HG03575 (cell line): Measurements from ENCODE around the gene STXBP5.

Source experiments
- ATAC-seq: cut with Tn5 transposase; IDR thresholded peaks from one replicate; pipeline ENCODE4 v1.9.1; 2021; ENCODE audit not compliant: unreplicated experiment, insufficient number of reproducible peaks, low FRiP score; ENCODE audit errors: extremely low read depth

STXBP5 gene

DNA sequence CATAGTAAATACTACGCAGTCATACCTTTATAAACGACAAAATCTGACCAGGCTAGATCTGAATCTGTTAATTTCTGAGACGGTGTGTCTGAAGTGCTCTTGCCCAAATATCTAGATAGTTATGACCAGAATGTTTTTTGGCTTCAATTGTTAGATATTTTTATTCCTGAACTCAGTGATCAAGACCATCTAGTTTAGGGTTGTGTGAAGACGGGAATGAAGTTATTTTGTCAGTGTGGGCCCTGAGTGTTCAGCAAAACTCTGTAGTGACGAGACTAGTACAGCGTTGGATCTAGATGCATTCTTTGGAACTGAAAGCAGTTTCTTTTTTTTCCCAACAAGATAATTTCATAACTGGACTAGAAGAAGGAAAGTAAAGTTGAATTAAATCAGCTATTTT is 3.1 kb downstream of the STXBP5 start:
- no peak for ATAC-seq

GRCh38 chr6:147207837-147208754 is 3.9 kb downstream of the STXBP5 start:
- no peak for ATAC-seq

DNA sequence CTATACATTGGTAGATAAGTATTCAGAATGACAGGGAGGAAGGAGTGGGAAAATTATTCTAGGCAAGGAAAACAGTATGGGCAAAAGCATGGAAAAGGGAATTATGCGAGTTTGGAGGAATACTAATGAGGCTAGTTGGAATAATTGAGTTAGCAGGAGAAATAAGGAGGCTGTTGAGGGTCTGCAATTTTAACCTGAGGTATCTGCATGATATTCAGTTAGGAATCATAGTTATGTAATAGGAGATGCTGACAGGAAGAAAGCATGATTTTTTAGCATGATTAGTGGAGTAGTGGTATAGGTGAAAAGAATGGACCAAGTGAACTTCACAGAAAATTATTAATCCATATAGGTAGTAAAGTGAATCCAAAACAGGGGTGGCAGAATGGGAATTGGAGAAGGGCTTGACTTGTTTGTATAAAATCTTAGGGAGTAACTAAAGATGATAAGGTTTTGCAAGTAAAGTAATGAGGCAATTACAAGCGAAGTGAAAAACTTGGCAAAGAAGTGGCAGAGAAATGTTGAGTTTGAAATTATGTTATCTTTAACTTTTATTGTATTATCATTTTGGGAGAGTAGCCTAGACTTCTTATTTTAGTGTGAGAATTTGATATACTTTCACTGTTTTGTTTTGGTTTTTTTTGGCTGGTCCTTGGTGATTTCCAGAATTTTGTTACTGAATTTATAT is 5.7 kb downstream of the STXBP5 start:
- ATAC-seq = no peak

DNA sequence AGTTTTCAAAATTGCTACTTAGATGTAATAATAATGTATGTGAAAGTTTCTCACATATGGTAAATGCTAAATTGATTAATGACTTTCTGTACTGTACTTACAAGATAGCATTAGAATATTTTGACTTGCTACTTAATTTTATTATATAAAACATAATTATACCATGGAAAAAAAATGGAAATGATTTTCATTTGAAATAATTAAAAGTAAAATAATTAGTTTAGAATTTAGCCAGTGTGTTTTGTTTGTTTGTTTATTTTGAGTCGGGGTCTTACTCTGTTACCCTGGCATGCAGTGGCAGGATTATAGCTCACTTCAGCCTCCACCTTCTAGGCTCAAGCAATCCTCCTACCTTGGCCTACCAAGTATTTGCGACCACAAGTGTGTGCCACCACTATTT is 7.1 kb downstream of the STXBP5 start:
- ATAC-seq = no peak

- no peak for ATAC-seq
Observed at GRCh38 chr6:147211831-147212230, 7.6 kb downstream of the STXBP5 start.

GRCh38 chr6:147212622-147213021 is 8.4 kb downstream of the STXBP5 start:
- ATAC-seq = no peak

DNA sequence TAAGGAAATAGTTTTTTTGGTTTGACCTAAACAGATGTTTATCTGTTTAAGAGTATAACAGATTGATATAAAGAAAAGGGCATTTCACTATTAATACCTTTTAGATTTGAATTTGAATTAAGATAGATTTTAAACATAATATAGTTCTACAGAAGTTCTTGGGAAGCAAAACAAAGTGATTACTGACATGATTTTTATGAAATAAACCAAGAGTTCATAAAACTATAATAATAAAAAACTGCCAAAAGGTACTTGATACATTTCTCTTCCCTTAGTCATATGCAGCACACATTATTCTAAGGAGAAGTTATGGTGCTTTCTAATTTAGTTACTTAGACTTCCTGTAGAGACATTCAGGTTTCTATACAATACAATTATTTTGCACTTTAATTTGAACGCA is 9.6 kb downstream of the STXBP5 start:
- ATAC-seq = no peak

DNA sequence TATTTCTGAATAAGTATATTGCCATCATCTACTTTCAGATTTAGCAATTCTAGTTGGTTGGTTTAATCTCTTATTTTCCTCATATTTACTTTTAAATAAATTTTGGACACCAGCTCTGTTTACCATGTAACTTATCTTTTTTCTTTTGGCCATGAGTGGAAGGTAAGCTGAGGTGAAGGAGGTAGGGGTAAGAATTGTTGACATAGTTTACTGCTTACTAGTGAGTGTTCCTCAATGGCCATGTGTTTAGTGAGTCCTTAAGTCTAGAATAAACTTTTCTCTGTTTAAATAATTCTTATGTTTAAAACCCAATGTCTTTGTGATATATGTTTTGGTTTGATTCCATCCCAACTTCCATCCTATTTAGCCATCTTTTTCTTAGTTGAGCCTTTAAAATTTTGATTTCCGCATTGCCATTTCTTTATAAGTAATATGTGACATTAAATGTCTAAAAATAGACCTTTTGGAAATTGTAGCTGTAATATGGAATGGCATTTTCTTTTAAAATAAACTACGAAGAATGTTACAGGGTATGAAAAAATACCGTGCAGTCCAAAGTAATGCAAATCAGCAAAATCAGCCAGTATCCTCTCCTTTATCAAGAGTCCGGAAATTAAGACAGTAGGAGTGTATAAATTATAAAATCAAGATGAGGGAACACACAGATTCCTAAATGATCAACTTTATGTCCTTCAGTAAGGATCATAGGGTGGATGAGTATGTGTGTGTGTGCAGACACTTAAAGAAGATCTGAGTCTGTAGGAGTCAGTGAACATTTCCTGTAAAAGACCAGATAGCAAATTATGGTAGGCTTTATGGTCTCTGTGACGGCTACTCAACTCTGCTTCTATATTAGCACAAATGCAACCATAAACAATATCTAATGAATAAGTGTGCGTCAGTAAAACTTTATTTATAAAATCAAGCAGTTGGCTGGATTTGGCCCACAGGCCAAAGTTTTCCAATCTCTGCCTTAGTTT is 10.3 kb downstream of the STXBP5 start:
- ATAC-seq = no peak

- ATAC-seq = no peak
Observed at GRCh38 chr6:147216915-147217314, 12.7 kb downstream of the STXBP5 start.

DNA sequence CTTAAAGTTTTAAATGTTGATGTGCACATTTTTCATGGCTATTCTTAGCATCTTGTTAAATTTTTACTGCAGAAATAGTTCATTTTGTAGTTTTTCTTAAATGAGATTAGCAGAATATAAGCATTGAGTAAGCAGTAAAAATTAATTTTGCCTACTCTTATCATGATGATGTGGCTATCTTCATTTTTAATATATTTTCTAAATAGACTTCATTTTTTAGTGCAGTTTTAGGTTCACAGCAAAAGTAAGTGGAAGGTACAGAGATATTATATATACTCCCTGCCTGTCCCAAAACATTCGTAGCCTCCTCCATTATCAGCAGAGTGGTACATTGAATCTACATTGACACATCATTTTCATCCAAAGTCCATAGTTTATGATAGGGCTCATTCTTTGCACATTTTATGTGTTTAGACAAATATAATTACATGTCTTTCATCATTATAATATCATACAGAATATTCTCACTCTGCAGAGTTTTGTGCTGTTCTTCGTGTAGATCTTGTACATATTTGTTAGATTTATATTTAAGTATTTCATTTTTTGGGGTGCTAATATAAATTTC is 13.7 kb downstream of the STXBP5 start:
- no peak for ATAC-seq

GRCh38 chr6:147218797-147219196 is 14.6 kb downstream of the STXBP5 start:
- no peak for ATAC-seq

DNA sequence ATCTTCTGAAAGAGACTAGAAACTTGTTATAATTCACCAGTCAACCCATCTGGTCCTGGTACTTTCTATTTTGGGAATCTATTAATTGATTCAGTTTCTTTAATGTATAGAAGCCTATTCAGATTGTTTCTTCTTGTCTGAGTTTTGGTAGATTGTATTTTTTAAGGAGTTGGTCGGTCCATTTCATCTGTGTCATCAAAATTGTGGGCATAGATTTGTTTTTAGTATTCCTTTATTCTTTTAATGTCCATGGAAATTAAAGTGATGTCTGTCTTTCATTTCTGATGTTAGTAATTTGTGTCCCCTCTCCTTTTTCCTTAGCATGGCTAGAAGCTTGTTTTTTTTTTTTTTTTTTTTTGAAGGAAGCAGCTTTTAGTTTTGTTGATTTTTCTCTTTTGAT is 15.2 kb downstream of the STXBP5 start:
- ATAC-seq = no peak

DNA sequence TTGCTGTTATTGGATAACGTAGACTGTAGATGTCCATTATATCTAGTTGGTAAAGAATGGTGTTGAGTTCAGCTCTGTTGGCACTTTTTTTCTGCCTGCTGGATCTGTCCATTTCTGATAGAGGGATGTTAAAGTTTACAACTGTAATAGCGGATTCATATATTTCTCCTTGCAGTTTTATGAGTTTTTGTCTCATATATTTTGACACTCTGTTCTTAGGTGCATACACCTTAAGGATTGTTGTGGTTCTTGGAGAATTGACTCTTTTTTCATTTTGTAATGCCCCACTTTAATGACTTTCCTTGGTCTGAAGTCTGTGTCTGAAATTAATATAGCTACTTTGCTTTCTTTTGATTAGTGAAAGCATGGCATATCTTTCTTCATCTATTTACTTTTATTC is 16.1 kb downstream of the STXBP5 start:
- ATAC-seq = no peak

DNA sequence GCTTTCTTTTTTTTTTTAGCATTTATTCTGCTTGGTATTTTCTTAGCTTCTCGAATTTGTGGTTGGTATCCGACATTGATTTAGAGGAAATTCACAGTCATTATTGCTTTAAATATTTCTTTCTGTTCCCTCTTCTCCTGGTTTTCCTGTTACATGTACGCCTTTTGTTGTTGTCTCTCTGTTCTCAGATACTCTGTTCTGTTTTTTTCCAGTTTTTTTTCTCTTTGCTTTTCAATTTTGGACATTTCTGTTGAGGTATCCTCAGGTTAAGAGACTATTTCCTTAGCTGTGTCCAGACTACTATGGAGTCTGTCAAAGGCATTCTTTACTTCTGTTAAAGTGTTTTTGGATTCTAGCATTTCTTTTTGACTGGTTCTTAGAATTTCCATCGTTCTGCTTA is 17.5 kb downstream of the STXBP5 start:
- ATAC-seq = no peak

DNA sequence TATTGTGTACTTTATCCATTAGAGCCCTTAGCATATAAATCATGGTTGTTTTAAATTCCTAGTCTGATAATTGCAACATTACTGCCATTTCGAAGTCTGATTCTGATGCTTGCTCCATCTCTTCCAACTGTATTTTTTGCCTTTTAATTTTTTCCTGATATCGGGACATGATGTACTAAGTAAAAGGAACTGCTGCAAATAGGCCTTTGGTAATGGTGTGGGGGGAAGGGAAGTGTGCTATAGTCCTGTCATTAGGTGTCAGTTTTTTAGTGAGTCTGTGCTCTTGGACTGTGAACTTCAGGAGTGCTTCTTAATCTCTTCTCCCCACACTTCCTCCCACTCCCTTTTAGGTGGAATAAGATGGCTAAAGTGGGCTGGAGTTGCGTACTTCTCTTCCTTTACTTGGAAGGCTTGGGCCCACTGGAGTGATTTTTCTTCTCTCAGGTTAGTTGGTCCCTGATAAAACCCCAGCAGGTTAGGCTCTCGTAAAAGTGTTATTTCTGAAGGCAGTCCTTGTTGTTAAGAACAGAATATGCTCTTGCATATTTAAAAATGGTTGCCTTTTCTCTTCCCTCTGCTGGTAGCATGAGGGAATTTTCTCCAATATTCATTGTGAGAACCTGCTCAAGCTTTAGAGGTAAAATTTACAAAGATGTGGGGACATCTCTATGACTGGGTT is 18.1 kb downstream of the STXBP5 start:
- ATAC-seq = no peak

GRCh38 chr6:147223736-147224135 is 19.5 kb downstream of the STXBP5 start:
- ATAC-seq = no peak

DNA sequence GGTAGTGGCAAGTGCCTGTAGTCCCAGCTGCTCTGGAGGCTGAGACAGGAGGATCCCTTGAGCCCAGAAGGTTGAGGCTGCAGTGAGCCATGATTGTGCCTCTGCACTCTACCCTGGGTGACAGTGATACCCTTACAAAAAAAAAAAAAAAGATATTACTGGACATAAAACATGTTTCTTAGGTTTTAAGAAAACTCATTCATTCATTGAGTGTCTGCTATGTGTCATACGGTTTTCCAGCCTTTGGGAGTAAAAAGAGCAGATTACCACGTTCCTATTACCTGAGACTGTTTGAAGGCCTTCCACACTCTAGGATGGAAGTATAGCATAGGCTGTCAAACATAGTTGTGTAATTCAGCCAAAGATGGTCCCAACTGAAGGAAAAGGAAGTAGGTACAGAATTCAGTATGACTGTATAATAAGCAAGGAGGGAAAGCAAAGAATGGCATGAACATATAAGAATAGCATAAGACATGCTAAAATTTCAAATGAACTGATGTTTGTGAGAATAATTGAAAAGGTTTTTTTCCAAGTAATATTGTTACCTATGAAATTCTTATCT is 22.0 kb downstream of the STXBP5 start:
- no peak for ATAC-seq

DNA sequence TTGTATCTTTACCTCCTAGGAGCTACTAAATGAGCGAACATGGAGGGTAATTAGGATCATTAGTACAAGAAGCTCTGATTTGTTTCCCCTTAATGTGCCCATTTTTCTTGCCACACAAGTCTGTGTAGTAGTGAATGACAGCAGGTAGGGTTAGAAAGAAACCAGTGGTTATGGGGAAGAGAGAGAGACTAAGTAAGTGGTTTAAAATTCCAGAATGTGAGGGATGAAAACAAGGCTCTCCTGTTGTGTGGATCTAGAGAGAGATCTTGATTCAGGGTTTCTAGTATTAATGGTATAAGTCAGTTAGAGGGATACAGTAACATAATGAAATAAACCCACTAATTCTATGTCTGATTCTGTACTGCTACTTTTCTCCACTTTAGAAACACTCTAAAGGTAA is 22.7 kb downstream of the STXBP5 start:
- ATAC-seq = no peak
